Endothelial cell of umbilical vein (primary cell): ENCODE results near the gene MGAT4A. TPM values are rescaled to one million over a fixed set of nuclear protein-coding genes. Genes with fewer than 3 reads are reported as not detected.

Experiments
- BruUV-seq: library from RNA; stranded (reverse); fragments of 400-500 nt; replicated peaks from 2 replicates; lab custom pipeline; 2021; lab: Mats Ljungman, UMichigan
- CTCF ChIA-PET: fragments of 300-600, 350-600 bp; sonication (Branson Sonifier 250); formaldehyde crosslinking; loops from one replicate; lab custom pipeline; 2021; ENCODE audit warnings: antibody characterized with exemption, inconsistent platforms; lab: Charles Lee
- POLR2A ChIA-PET: fragments of 300-600, 350-600 bp; sonication (Branson Sonifier 250); formaldehyde crosslinking; loops from one replicate; lab custom pipeline; 2021; ENCODE audit warnings: antibody characterized with exemption, inconsistent platforms; lab: Charles Lee
- DNase-seq: peaks from one replicate; pipeline ENCODE4 v3.0.0-alpha.2; 2011; ENCODE audit warnings: low read depth, low spot score
- FAIRE-seq: peaks from 2 replicates; lab custom pipeline; 2011; peaks lifted over from hg19 to GRCh38; lab: Jason Lieb, UNC
- H2AFZ ChIP-seq: 2 replicates; pipeline ENCODE4 v1.6.0; 2012; ENCODE audit warnings: low read depth, low read length, control low read depth, inconsistent platforms
- H3K27ac ChIP-seq: 2 replicates; pipeline ENCODE4 v1.5.1; 2011; ENCODE audit warnings: low read depth, mild to moderate bottlenecking, control low read depth, low read length, moderate library complexity; ENCODE audit not compliant: insufficient read depth
- H3K27me3 ChIP-seq, 2 experiments: 2 replicates each; pipeline versions ENCODE4 v1.6.0 to v1.6.1; 2011; ENCODE audit warnings: low read length in 2 of 2, mixed read lengths in 1 of 2; ENCODE audit not compliant: control insufficient read depth in 2 of 2, insufficient read depth in 2 of 2
- H3K36me3 ChIP-seq, 2 experiments: 2 replicates in 1 of 2; 3 replicates in 1 of 2; pipeline ENCODE4 v1.5.1; 2011; ENCODE audit warnings: low read length in 2 of 2, mild to moderate bottlenecking in 1 of 2, moderate library complexity in 1 of 2; ENCODE audit not compliant: control insufficient read depth in 2 of 2, insufficient read depth in 2 of 2; ENCODE audit errors: extremely low read depth in 1 of 2
- H3K4me1 ChIP-seq: 3 replicates; pipeline ENCODE4 v1.5.1; 2011; ENCODE audit warnings: mild to moderate bottlenecking, low read length; ENCODE audit not compliant: control insufficient read depth, insufficient read depth; ENCODE audit errors: extremely low read depth
- H3K4me2 ChIP-seq: 2 replicates; pipeline ENCODE4 v1.6.1; 2011; ENCODE audit warnings: low read length, control low read depth, mixed read lengths; ENCODE audit not compliant: insufficient read depth
- H3K4me3 ChIP-seq, 3 experiments: fragments of 200-600 bp in 1 of 3; sonication (generic), shearing (Covaris generic) in 1 of 3; replicated peaks in 1 of 3; 2 replicates each; pipeline ENCODE4 v1.5.1; 2011 to 2016; ENCODE audit warnings: control low read depth in 3 of 3, low read length in 3 of 3, mild to moderate bottlenecking in 2 of 3, inconsistent platforms in 1 of 3, low read depth in 1 of 3, moderate library complexity in 1 of 3; ENCODE audit not compliant: insufficient read depth in 1 of 3
- H3K79me2 ChIP-seq: 2 replicates; pipeline ENCODE4 v1.6.0; 2012; ENCODE audit warnings: low read length, inconsistent platforms; ENCODE audit not compliant: control insufficient read depth, insufficient read depth
- H3K9ac ChIP-seq: replicated peaks from 2 replicates; pipeline ENCODE3; 2011; ENCODE audit warnings: low read length, control low read depth; ENCODE audit not compliant: insufficient read depth; ENCODE audit errors: extremely low read depth
- H3K9me1 ChIP-seq: replicated peaks from 3 replicates; pipeline ENCODE4 v1.6.0; 2011; ENCODE audit warnings: mild to moderate bottlenecking, low read length; ENCODE audit not compliant: control insufficient read depth, insufficient read depth; ENCODE audit errors: extremely low read depth
- H3K9me3 ChIP-seq: replicated peaks from 2 replicates; pipeline ENCODE4 v1.5.1; 2012; ENCODE audit warnings: low read length, inconsistent platforms; ENCODE audit not compliant: control insufficient read depth, insufficient read depth
- H4K20me1 ChIP-seq: replicated peaks from 2 replicates; pipeline ENCODE3; 2011; ENCODE audit warnings: mild to moderate bottlenecking, low read length; ENCODE audit not compliant: control insufficient read depth, insufficient read depth; ENCODE audit errors: extremely low read depth
- JUN ChIP-seq: IDR thresholded peaks from 2 replicates; pipeline ENCODE4 v1.6.1; 2011; ENCODE audit warnings: borderline replicate concordance, low read depth; ENCODE audit not compliant: insufficient read length, insufficient read depth
- POLR2A ChIP-seq: IDR thresholded peaks from 2 replicates; pipeline ENCODE4 v1.6.1; 2012; ENCODE audit warnings: low read depth, mild to moderate bottlenecking, control low read depth, low read length
- POLR2AphosphoS5 ChIP-seq: IDR thresholded peaks from 2 replicates; pipeline ENCODE4 v1.6.1; 2012; ENCODE audit warnings: low read depth, mild to moderate bottlenecking, control low read depth, low read length, moderate library complexity; ENCODE audit not compliant: insufficient read depth
- dilution Hi-C: fragments of 300-500 bp; cut with MboI; formaldehyde crosslinking; loops from one replicate; pipeline ENCODE4 v1.15.0; 2019; ENCODE audit warnings: low sequenced_read_pairs; ENCODE audit not compliant: extremely low pct_ligation_motif_present
- intact Hi-C: fragments of 100-400 bp; cut with micrococcal nuclease; formaldehyde crosslinking; loops from one replicate; pipeline ENCODE4 v1.10.0; 2022
- polyA plus RNA-seq, 4 experiments: library from polyadenylated mRNA; depleted of rRNA in 3 of 4; stranded (reverse) in 3 of 4; unstranded in 1 of 4; fragments of >200 nt; gene quantifications; 2 replicates each; pipeline versions ENCODE4 v1.2.1 to v1.2.3, GENCODE V29; 2011 to 2012; ENCODE audit warnings: missing spikeins in 1 of 4
- total RNA-seq: library from RNA; stranded (reverse); gene quantifications from 2 replicates; pipeline ENCODE4 v1.2.3, GENCODE V29; 2021

MGAT4A gene
- total and polyA plus RNA-seq, 2 donors (not counting 3 experiments of a cell fraction or from before 2014, with no cell fraction given) = 9.2 to 42.2 TPM

DNA sequence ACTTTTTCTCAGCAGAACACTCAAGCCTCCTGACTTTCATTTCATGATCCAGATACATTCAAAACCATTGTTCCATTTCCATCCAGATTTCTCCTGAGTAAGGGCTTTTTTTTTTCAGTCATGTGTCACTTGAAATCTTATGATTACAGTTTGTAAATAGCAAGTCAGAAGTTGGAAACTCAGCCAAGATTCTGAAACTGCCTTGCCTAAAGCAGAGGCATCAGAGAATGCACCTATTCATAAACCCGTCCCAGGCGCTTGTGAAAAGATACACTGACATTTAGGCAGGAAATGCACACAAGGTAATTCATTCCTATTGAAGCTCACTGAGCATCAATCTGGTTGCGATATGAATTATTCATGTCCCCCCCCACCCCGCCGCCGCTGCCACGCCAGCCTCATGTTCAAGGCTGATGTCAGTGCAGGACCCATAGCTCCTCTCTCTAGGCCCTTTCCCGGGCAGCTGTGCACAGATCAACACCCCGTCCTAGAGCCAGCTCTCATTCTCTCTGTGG lies 30.4 kb upstream of the MGAT4A start:
- dilution Hi-C loops = no loop called here
- peak; percentile 32 for DNase-seq
- Histone ChIP-seq H4K20me1 (no peaks in the 10 kb centered on the region), H3K4me3 (no peak overlapping the region), H3K27me3 (no peaks in the 10 kb centered on the region), H2AFZ (no peak overlapping the region), H3K9ac (no peak overlapping the region), H3K9me3 (no peaks in the 10 kb centered on the region), H3K4me2 (no peak overlapping the region), H3K4me1 (peaks cover 20% of the 10 kb centered on the region), H3K27ac (no peak overlapping the region), H3K79me2 (no peaks in the 10 kb centered on the region), H3K36me3 (no peaks in the 10 kb centered on the region), H3K9me1 (no peaks in the 10 kb centered on the region)
- no peak for FAIRE-seq
- no peak for TF ChIP-seq JUN
- no TSS peak for BruUV-seq
- ChIA-PET CTCF (no interaction called here), POLR2A (no interaction called here)
- intact Hi-C loops = no loop called here

DNA sequence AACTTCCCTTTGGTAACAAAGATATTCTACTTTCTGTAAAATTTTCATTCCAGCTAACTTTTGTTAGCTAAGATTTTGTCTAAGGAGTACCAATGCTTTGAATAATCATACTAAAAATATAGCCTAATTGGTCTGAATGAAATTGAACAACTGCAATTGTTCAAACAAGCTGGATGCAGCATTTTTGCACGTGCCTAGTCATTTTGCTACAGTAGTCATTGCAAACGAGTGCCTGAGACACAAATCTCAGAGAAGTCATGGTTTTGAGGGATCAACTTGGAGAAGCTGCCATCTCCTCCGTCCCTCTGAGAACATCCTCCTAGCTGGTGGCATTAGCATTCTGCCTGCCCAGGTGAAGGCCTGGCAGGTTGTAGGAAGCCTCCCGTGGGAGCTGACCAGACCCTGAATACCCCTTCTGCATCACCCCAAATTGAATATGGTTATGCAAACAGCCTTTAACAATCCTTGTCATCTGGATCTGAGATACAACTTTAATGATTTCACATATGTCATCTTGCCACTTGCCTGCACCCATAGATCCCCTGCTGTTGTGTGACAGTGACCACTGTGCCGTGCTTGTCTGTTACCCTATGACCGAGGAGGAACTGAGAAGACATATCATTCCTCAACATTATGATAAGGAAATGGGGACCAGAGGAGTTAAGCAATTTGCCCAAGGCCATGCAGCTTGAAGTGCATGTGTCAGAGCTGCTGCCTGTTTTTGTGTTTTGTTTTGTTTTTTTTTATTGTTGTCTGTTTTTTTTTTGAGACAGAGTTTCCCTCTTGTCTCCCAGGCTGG lies 29.1 kb upstream of the MGAT4A start:
- no peaks in the 10 kb centered on the region for H3K9me1 ChIP-seq
- DNase-seq (no peak), FAIRE-seq (no peak)
- no peak overlapping the region for H3K4me3 ChIP-seq
- H3K27ac ChIP-seq = no peak overlapping the region
- dilution Hi-C loops (no loop called here), intact Hi-C loops (loop anchor here (2.0 to 10.0 kb wide), 3 partner anchors 63 to 575 kb away; partner anchors contain the start of genes EIF5B and TXNDC9)
- TF ChIP-seq POLR2A (no peak), POLR2AphosphoS5 (no peak)
- H2AFZ ChIP-seq = peak overlapping the region; percentile 23
- no TSS peak for BruUV-seq
- peaks cover 20% of the 10 kb centered on the region for H3K4me1 ChIP-seq
- H3K36me3 ChIP-seq = no peaks in the 10 kb centered on the region
- H4K20me1 ChIP-seq = no peaks in the 10 kb centered on the region
- H3K4me2 ChIP-seq = no peak overlapping the region
- CTCF ChIA-PET = interaction anchor here (0.7 to 2.5 kb wide), 5 partner anchors 11 to 77 kb away, joined by 3 to 8 read pairs (median 4); no protein-coding TSS in a partner anchor
- no peaks in the 10 kb centered on the region for H3K9me3 ChIP-seq
- POLR2A ChIA-PET = no interaction called here
- no peaks in the 10 kb centered on the region for H3K27me3 ChIP-seq
- no peaks in the 10 kb centered on the region for H3K79me2 ChIP-seq
- no peak overlapping the region for H3K9ac ChIP-seq
